GM18505 (cell line): ENCODE results near the gene SPRED3.

Source experiments
- ATAC-seq: cut with Tn5 transposase; IDR thresholded peaks from one replicate; pipeline ENCODE4 v1.9.1; 2021; ENCODE audit not compliant: unreplicated experiment
- POLR2A ChIP-seq: IDR thresholded peaks from 4 replicates; pipeline ENCODE4 v1.6.1; 2011; ENCODE audit warnings: borderline replicate concordance; ENCODE audit not compliant: insufficient read depth, insufficient read length; ENCODE audit errors: extremely low read depth

SPRED3 gene

GRCh38 chr19:38389957-38390924, 1.7 kb downstream of the SPRED3 start:
- ATAC-seq, result no peak
- no peak for TF ChIP-seq POLR2A

GRCh38 chr19:38391911-38392464, 3.5 kb downstream of the SPRED3 start:
- no peak for ATAC-seq
- TF ChIP-seq POLR2A, result no peak

- TF ChIP-seq POLR2A, result no peak
- no peak for ATAC-seq
Observed at GRCh38 chr19:38392707-38393308, 4.3 kb downstream of the SPRED3 start.

GRCh38 chr19:38394488-38394887, 6.0 kb downstream of the SPRED3 start:
- ATAC-seq, result no peak
- TF ChIP-seq POLR2A, result no peak

- no peak for ATAC-seq
- no peak for TF ChIP-seq POLR2A
Observed at GRCh38 chr19:38395381-38396114, 7.1 kb downstream of the SPRED3 start.

GRCh38 chr19:38399081-38399480, 10.6 kb downstream of the SPRED3 start:
- no peak for TF ChIP-seq POLR2A
- no peak for ATAC-seq

GRCh38 chr19:38399537-38399936, 11.0 kb downstream of the SPRED3 start:
- ATAC-seq, result no peak
- TF ChIP-seq POLR2A, result no peak

- ATAC-seq, result no peak
- no peak for TF ChIP-seq POLR2A
Observed at GRCh38 chr19:38400361-38400760, 11.9 kb downstream of the SPRED3 start.

- TF ChIP-seq POLR2A, result no peak
- no peak for ATAC-seq
Observed at GRCh38 chr19:38401148-38401547, 12.7 kb downstream of the SPRED3 start.

GRCh38 chr19:38402623-38402966, 14.1 kb downstream of the SPRED3 start:
- no peak for ATAC-seq

GRCh38 chr19:38402967-38403674, 14.6 kb downstream of the SPRED3 start, which contains the start of gene FAM98C:
TSS of gene FAM98C (plus strand) at chr19:38403093. CDS start at chr19:38403154, 61 bp downstream.
- ATAC-seq, result peak; percentile 89
- TF ChIP-seq POLR2A, result no peak

More at GRCh38 chr19:38402623-38402966, 14.1 kb downstream of the SPRED3 start:
- peak; percentile 39 for TF ChIP-seq POLR2A

- ATAC-seq, result no peak
- no peak for TF ChIP-seq POLR2A
Observed at GRCh38 chr19:38404858-38405257, 16.4 kb downstream of the SPRED3 start.
